Activated CD4-positive, CD25-positive, alpha-beta regulatory T cell treated with anti-CD3 and anti-CD28 coated beads, Interleukin-2, amount 50 U/mL, for 24 hours (primary cell): ENCODE data around the gene SH3GLB2.
"Not testable (repeated sequence)": the region's sequence is repeated elsewhere in the genome, so short reads cannot be mapped to it uniquely, and the experiment has no call there.

Experiments
- ATAC-seq, 2 donors: fragments of 150-1000 bp; cut with Tn5 transposase; one replicate each; pipeline ENCODE4 v1.10.0; 2021; ENCODE audit warnings: mild to moderate bottlenecking in 1 of 2, moderate library complexity in 1 of 2

The SH3GLB2 gene

GRCh38 chr9:128992995-128993394 lies 35.1 kb downstream of the SH3GLB2 start:
- no peak for ATAC-seq

DNA sequence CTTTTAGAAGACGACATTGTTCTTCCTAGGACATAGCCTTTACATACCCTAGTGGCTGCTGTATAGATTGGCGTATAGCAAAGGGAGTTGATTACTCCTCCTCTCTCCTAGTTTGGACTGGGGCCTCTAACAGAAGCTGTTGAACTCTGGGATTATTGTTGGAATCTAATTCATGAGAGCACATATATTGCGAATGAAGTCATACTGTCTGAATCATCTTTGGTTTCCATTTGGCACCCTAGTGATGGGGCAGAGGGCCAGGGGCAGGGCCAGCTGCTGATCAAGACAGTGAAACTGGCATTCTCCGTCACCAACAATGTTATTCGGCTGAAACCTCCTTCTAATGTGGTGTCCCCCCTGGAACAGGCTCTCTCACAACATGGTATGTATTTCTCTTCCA lies 40.3 kb downstream of the SH3GLB2 start:
- no peak for ATAC-seq

DNA sequence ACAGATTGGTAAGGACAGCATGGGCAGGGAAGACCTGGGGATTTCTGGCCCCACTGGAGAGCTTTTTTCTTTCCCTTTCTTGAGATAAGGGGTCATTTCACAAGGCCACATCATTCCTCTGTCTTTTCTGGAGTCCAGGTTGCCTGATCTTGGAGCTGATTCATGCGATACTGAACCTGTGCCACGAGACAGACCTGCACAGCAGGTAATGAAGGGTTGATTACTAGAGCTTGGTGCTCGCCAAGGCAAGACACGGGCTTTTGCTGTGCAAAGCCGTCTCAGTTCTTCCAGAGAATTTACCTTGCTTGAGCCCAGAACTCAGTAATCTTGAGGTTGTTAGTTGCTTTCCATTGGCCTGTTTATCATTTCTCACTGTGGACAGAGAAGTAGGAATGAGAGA lies 41.5 kb downstream of the SH3GLB2 start:
- ATAC-seq: no peak

DNA sequence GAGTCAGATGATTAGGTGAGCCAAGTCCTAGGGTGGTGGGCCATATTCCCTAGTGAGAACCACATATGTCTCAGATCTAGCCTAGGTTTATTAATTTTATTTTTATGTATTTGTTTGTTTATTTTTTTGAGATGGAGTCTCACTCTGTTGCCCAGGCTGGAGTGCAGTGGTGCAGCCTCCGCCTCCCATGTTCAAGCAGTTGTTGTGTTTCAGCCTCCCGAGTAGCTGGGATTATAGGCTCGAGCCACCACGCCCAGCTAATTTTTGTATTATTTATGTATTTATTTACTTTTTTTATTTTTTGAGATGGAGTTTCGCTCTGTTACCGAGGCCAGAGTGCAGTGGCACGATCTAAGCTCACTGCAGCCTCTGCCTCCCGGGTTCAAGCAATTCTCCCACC lies 44.6 kb downstream of the SH3GLB2 start:
- no peak for ATAC-seq

DNA sequence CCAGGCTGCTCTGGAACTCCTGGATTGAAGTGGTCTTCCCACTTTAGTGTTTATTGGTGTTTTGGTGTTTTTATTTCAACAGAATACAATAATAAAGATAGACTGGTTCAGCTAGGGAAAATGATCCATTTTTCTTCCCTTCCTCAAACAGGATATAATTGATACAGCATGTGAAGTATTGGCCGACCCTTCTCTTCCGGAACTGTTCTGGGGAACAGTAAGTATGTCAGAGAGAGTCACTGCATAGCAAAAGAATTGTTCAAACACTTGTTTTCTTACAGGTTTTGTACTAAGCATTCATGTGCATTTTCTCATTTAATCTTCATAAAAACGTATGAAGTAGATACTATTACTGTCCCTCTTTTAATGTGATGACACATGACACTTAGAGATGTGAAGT lies 49.0 kb downstream of the SH3GLB2 start:
- no peak for ATAC-seq

- no peak for ATAC-seq
Observed at GRCh38 chr9:128972956-128973355, 55.2 kb downstream of the SH3GLB2 start.

- ATAC-seq: no peak
Observed at GRCh38 chr9:128969491-128969890, 58.6 kb downstream of the SH3GLB2 start.

DNA sequence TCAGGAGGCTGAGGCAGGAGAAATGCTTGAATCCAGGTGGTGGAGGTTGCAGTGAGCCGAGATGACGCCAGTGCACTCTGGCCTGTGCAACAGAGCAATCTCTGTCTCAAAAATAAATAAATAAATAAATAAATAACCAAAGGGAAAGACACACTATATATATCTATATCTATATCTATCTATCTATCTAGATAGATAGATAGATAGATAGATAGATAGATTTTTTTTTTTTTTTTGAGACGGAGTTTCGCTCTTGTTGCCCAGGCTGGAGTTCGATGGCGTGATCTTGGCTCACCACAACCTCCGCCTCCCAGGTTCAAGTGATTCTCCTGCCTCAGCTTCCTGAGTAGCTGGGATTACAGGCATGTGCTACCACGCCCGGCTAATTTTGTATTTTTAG lies 66.7 kb downstream of the SH3GLB2 start:
- ATAC-seq: not testable (repeated sequence)
